Calu3 (cell line): ENCODE measurements around the gene MAEA. TPM values are rescaled to one million over a fixed set of nuclear protein-coding genes. Genes with fewer than 3 reads are reported as not detected.
"Not testable (repeated sequence)": the region's sequence is repeated elsewhere in the genome, so short reads cannot be mapped to it uniquely, and the experiment has no call there.

Experiments used
- BruUV-seq: library from RNA; stranded (reverse); fragments of 400-500 nt; replicated peaks from 2 replicates; lab custom pipeline; 2021; lab: Mats Ljungman, UMichigan
- CTCF ChIA-PET: fragments of 300-600 bp; sonication (Branson Sonifier 250); formaldehyde crosslinking; loops from one replicate; lab custom pipeline; 2022; ENCODE audit warnings: antibody characterized with exemption; lab: Charles Lee
- DNase-seq: peaks from one replicate; pipeline ENCODE4 v3.0.0; 2022
- H3K27ac Mint-ChIP-seq: one replicate; pipeline ENCODE4 v1.8.0; 2022; ENCODE audit warnings: mixed read lengths; ENCODE audit not compliant: unreplicated experiment
- H3K27me3 Mint-ChIP-seq: one replicate; pipeline ENCODE4 v1.8.0; 2022; ENCODE audit warnings: mixed read lengths; ENCODE audit not compliant: unreplicated experiment
- H3K36me3 Mint-ChIP-seq: one replicate; pipeline ENCODE4 v1.8.0; 2022; ENCODE audit warnings: mild to moderate bottlenecking, moderate library complexity, mixed read lengths; ENCODE audit not compliant: insufficient read depth, unreplicated experiment
- H3K4me1 Mint-ChIP-seq: one replicate; pipeline ENCODE4 v1.8.0; 2022; ENCODE audit warnings: mild to moderate bottlenecking, low read depth, mixed read lengths; ENCODE audit not compliant: unreplicated experiment
- H3K4me3 Mint-ChIP-seq: one replicate; pipeline ENCODE4 v1.8.0; 2022; ENCODE audit warnings: mild to moderate bottlenecking, low read depth, moderate library complexity, mixed read lengths; ENCODE audit not compliant: unreplicated experiment
- H3K9me3 Mint-ChIP-seq: one replicate; pipeline ENCODE4 v1.8.0; 2022; ENCODE audit warnings: low read depth, mixed read lengths; ENCODE audit not compliant: unreplicated experiment
- intact Hi-C: fragments of 100-400 bp; cut with micrococcal nuclease; formaldehyde crosslinking; loops from one replicate; pipeline ENCODE4 v1.10.0; 2022; ENCODE audit not compliant: unreplicated experiment
- total RNA-seq: library from RNA; stranded (reverse); gene quantifications from 2 replicates; pipeline ENCODE4 v1.2.3, GENCODE V29; 2022
- TF ChIP-seq, protein P1 (sequence below): fragments of 200-600 bp; IDR thresholded peaks from one replicate; pipeline ENCODE4 v1.8.0; 2022; ENCODE audit warnings: antibody characterized with exemption; ENCODE audit not compliant: unreplicated experiment

MAEA gene
- total RNA-seq, 1 experiment from 2014 or later = 59.0 TPM

DNA sequence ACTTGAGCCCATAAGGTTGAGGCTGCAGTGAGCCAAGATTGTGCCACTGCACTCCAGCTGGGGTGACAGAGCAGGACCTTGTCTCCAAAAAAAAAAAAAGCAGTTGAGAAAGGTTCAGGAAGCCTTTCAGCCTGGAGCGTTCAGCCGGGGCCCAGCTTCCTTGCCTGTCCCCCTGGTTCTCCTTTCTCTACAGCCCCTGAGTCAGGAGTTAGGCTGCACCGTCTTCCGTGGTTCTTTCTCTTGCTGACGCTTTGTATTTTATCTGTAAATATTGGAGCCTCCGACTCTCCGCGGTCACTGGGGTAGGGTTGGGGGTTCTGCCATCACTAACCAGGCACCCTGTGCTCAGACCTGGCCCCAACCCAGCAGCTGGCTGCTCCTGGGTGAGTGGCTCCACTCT is 43.6 kb downstream of the MAEA start:
- Mint-ChIP-seq H3K9me3 (no peaks in the 10 kb centered on the region), H3K4me3 (no peak overlapping the region), H3K36me3 (peaks cover 66% of the 10 kb centered on the region), H3K4me1 (peaks cover 39% of the 10 kb centered on the region), H3K27me3 (no peaks in the 10 kb centered on the region), H3K27ac (no peak overlapping the region)
- BruUV-seq = no TSS peak
- DNase-seq = no peak
- TF ChIP-seq, protein P1, sequence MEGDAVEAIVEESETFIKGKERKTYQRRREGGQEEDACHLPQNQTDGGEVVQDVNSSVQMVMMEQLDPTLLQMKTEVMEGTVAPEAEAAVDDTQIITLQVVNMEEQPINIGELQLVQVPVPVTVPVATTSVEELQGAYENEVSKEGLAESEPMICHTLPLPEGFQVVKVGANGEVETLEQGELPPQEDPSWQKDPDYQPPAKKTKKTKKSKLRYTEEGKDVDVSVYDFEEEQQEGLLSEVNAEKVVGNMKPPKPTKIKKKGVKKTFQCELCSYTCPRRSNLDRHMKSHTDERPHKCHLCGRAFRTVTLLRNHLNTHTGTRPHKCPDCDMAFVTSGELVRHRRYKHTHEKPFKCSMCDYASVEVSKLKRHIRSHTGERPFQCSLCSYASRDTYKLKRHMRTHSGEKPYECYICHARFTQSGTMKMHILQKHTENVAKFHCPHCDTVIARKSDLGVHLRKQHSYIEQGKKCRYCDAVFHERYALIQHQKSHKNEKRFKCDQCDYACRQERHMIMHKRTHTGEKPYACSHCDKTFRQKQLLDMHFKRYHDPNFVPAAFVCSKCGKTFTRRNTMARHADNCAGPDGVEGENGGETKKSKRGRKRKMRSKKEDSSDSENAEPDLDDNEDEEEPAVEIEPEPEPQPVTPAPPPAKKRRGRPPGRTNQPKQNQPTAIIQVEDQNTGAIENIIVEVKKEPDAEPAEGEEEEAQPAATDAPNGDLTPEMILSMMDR = no peak
- CTCF ChIA-PET = no interaction called here
- intact Hi-C loops = no loop called here

DNA sequence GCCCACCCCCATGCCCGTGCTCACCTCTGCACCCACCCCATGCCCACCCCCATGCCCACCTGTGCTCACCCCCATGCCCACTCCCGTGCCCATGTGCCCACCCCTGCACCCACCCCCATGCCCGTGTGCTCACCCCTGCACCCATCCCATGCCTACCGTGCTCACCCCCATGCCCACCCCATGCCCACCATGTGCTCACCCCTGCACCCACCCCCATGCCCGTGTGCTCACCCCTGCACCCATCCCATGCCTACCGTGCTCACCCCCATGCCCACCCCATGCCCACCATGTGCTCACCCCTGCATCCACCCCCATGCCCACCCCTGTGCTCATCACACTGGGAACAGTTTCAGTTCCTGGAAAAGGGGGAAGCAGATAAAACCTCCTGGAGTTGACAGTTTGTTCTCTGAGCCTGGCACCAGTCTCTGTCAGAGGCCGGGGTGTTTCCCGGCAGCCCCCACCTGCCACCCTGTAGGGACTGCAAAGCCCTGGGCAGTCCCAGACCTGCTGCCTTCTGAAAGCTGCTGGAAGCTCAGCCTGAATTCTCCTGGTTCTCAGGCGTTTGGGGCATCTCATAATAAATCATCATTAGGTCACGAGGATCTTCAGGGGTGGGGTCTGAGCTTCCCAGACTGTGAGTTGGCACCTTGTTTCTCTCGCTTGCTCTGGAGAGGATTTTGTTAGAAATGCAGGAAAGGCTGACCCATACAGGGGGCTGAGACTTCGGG is 44.3 kb downstream of the MAEA start:
- intact Hi-C loops, H3K27ac Mint-ChIP-seq, H3K27me3 Mint-ChIP-seq, DNase-seq, H3K4me3 Mint-ChIP-seq, BruUV-seq, H3K9me3 Mint-ChIP-seq: not testable (repeated sequence)
- CTCF ChIA-PET = interaction anchor here (1.5 kb wide), 1 partner anchor 12 kb away, joined by 4 read pairs; no protein-coding TSS in a partner anchor
- H3K4me1 Mint-ChIP-seq = peaks cover 37% of the 10 kb centered on the region
- peaks cover 67% of the 10 kb centered on the region for H3K36me3 Mint-ChIP-seq

DNA sequence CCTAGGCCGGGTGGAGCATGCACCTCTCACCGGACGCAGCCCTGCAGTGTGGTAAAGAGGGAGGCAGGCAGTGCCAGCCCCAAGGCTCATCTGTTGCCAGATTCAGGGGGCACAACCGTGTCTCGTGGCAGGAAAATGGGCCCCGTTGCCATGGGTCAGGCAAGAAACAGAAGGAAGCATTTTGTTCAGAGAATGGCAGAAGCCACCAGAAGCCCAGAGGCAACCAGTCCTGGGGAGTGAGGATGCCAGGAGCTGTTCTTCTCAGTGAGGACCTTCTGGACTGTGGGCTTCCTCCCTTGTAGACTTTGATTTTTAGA is 44.8 kb downstream of the MAEA start:
- H3K27ac Mint-ChIP-seq = no peak overlapping the region
- TF ChIP-seq, protein P1 = no peak

GRCh38 chr4:1335193-1335883 is 45.6 kb downstream of the MAEA start:
- Mint-ChIP-seq H3K36me3 (peaks cover 62% of the 10 kb centered on the region), H3K4me1 (peaks cover 23% of the 10 kb centered on the region)
- DNase-seq, H3K27me3 Mint-ChIP-seq, H3K27ac Mint-ChIP-seq, H3K4me3 Mint-ChIP-seq, intact Hi-C loops, BruUV-seq, H3K9me3 Mint-ChIP-seq: not testable (repeated sequence)
- CTCF ChIA-PET = interaction anchor here (1.5 kb wide), 1 partner anchor 11 kb away, joined by 4 read pairs; no protein-coding TSS in a partner anchor

More for the DNA sequence above, 44.8 kb downstream of the MAEA start:
- Mint-ChIP-seq H3K4me1 (peaks cover 31% of the 10 kb centered on the region), H3K9me3 (no peaks in the 10 kb centered on the region), H3K36me3 (peaks cover 66% of the 10 kb centered on the region), H3K27me3 (no peaks in the 10 kb centered on the region), H3K4me3 (no peak overlapping the region)
- no peak for DNase-seq
- CTCF ChIA-PET = interaction anchor here (1.5 kb wide), 1 partner anchor 11 kb away, joined by 4 read pairs; no protein-coding TSS in a partner anchor
- intact Hi-C loops = no loop called here
- BruUV-seq = no TSS peak

DNA sequence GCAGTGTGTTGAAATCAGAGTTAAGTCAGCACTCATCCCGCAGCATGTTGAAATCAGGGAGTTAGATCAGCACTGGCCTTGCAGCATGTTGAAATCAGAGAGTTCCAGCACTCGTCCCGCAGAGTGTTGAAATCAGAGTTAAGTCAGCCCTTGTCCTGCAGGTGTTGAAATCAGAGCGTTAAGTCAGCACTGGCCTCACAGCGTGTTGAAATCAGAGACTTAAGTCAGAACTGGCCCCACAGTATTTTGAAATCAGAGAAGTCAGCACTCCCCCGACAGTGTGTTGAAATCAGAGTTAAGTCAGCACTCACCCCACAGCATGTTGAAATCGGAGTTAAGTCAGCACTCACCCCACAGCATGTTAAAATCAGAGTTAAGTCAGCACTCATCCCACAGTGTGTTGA is 46.4 kb downstream of the MAEA start:
- no peak overlapping the region for H3K27ac Mint-ChIP-seq
- H3K9me3 Mint-ChIP-seq = no peaks in the 10 kb centered on the region
- intact Hi-C loops = no loop called here
- no TSS peak for BruUV-seq
- H3K4me3 Mint-ChIP-seq = no peak overlapping the region
- H3K27me3 Mint-ChIP-seq = no peaks in the 10 kb centered on the region
- TF ChIP-seq, protein P1 = no peak
- peaks cover 60% of the 10 kb centered on the region for H3K36me3 Mint-ChIP-seq
- CTCF ChIA-PET = no interaction called here
- peaks cover 16% of the 10 kb centered on the region for H3K4me1 Mint-ChIP-seq
- DNase-seq = no peak
